Peyer's patch (tissue), 4 donors: ENCODE results near the gene PSMB5. TPM values are rescaled to one million over a fixed set of nuclear protein-coding genes. Genes with fewer than 3 reads are reported as not detected.

Experiments
- DNase-seq, 3 donors: peaks; one replicate each; pipeline ENCODE4 v3.0.0-alpha.2; 2017 to 2019
- H3K27ac ChIP-seq, 4 donors: fragments of 200-600 bp; sonication (generic); one replicate each; pipeline ENCODE4 v1.5.1; 2016 to 2019
- H3K27me3 ChIP-seq, 2 donors: fragments of 200-600 bp; sonication (generic); one replicate each; pipeline ENCODE4 v1.5.1; 2019
- H3K36me3 ChIP-seq, 3 donors: fragments of 200-600 bp; sonication (generic); one replicate each; pipeline ENCODE4 v1.5.1; 2016 to 2019
- H3K4me1 ChIP-seq, 4 donors: fragments of 200-600 bp; sonication (generic); one replicate each; pipeline ENCODE4 v1.5.1; 2016 to 2019
- H3K4me3 ChIP-seq, 4 donors: fragments of 200-600 bp; sonication (generic); 1 replicate in 3 of 4; 2 replicates in 1 of 4; pipeline ENCODE4 v1.5.1; 2016 to 2019; ENCODE audit warnings: mild to moderate bottlenecking in 1 of 4
- H3K9me3 ChIP-seq, 4 donors: fragments of 200-600 bp; sonication (generic); one replicate each; pipeline ENCODE4 v1.5.1; 2016 to 2019; ENCODE audit warnings: mild to moderate bottlenecking in 1 of 4
- CTCF ChIP-seq, 6 experiments: fragments of 450-650 bp in 4 of 6; fragments of 200-600 bp in 2 of 6; sonication (generic) in 1 of 6; IDR thresholded peaks; one replicate each; pipeline ENCODE4 v1.5.1; 2017 to 2019; ENCODE audit warnings: antibody characterized with exemption in 6 of 6, mild to moderate bottlenecking in 3 of 6, moderate library complexity in 1 of 6
- POLR2A ChIP-seq, 2 donors: fragments of 450-650 bp; IDR thresholded peaks; one replicate each; pipeline ENCODE4 v1.5.1; 2017; ENCODE audit warnings: antibody characterized with exemption in 2 of 2, mild to moderate bottlenecking in 2 of 2, moderate library complexity in 2 of 2
- total RNA-seq, 4 donors: library from RNA; depleted of rRNA; stranded (reverse); fragments of >200 nt; gene quantifications; one replicate each; pipeline ENCODE4 v1.1.0, GENCODE V29; 2016

Gene PSMB5
- total RNA-seq, 4 donors from 2014 or later: 49.6 to 116 (median 68.8) TPM

GRCh38 chr14:23056956-23057756, 22.5 kb upstream of the PSMB5 start, which contains the start of gene CDH24:
Gene CDH24, minus strand, starts transcription at chr14:23057520. Its CDS starts 1,787 bp downstream, at chr14:23055733.
- peak; percentile 67 to 87 (median 86) for DNase-seq
- peaks cover 0 to 35% (median 6%) of the 10 kb centered on the region in 3 donors for H3K36me3 ChIP-seq
- no peaks in the 10 kb centered on the region for H3K9me3 ChIP-seq
- no peaks in the 10 kb centered on the region for H3K27me3 ChIP-seq
- H3K27ac ChIP-seq: peak within 1 kb of the TSS; percentile 32 to 70 (median 66)
- H3K4me1 ChIP-seq: peaks cover 0 to 13% (median 6%) of the 10 kb centered on the region in 4 donors
- H3K4me3 ChIP-seq: peak within 1 kb of the TSS; percentile 55 to 81 (median 66)
- TF ChIP-seq POLR2A (IDR thresholded peaks at IDR 0.05): no peak
- no peak for TF ChIP-seq CTCF (IDR thresholded peaks at IDR 0.05)

DNA sequence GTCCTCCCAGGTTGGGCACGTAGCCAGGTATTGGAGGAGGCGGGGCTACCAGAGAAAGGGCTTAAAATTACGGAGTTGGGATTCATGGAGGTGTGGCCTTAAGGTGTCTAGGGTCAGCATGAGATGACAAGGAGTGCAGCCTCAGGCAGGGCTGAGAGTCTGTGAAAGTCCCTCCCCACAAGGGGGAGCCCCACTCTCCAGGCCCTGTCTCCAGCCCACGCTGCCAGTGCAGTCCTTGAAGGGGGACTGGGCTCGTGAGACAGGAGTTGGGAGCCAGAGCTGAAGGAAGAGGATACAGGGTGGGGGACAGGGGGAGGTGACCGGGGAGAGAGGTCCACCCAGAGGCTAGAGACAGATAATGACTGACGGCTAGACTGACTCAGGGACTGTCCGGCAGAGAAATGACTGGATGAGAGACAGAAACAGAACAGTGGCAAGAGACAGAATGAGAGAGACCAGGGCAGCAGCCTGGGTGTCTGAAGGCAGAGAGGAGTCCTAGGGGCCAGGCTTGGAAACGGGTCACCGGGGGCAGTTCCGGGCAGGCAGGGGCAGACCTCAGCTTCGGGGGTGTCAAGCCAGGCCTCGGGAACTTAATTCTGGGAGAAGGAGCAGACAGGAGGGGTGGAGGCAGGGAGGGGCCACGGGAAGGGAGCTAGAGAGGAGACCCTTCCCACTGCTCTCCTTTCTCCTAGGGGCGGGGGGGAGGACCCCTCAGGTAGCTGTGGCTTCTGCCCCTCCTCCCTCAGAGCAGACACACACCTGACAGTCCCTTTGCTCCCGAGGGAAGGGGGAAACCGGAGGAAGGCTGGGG, 21.6 kb upstream of the PSMB5 start:
- peak overlapping the region in 1 of 4 donors; percentile 25 for H3K27ac ChIP-seq
- TF ChIP-seq CTCF (IDR thresholded peaks at IDR 0.05) (peak; percentile 43 to 74 (median 65)), POLR2A (IDR thresholded peaks at IDR 0.05) (no peak)
- H3K36me3 ChIP-seq: peaks cover 0 to 28% (median 4%) of the 10 kb centered on the region in 3 donors
- H3K9me3 ChIP-seq: no peaks in the 10 kb centered on the region
- peaks cover 0 to 13% (median 6%) of the 10 kb centered on the region in 4 donors for H3K4me1 ChIP-seq
- H3K27me3 ChIP-seq: no peaks in the 10 kb centered on the region
- H3K4me3 ChIP-seq: peak overlapping the region in 3 of 4 donors; percentile 2 to 81 (median 72)
- peak; percentile 75 to 89 (median 78) for DNase-seq

DNA sequence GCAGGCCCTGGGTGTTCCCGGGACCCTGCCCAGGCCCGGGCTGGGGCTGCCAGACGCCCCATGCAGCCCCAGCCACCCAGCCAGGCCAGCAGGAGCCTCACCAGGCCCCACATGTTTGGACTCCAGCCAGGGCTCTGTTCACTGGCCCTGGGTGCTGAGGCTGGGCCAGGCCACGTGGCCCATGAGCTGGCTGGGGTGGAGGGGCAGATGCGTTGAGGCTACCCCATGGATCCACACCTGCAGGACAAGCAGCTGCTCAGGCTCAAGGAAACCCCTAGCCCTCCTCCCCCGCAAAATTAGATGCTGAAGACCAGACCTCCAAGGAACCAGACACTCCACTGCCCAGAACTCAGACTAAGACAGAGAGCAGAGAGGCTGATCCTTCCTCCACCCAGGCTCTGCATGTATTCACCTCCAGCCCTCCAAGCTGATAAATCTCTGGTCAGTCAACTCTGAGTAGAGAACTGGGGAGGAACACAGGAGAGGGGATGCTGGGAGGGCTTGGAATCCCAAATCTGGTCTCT, 21.0 kb upstream of the PSMB5 start:
- TF ChIP-seq CTCF (IDR thresholded peaks at IDR 0.05) (no peak), POLR2A (IDR thresholded peaks at IDR 0.05) (no peak)
- no peak overlapping the region for H3K4me3 ChIP-seq
- peaks cover 0 to 13% (median 6%) of the 10 kb centered on the region in 4 donors for H3K4me1 ChIP-seq
- H3K27me3 ChIP-seq: no peaks in the 10 kb centered on the region
- no peak overlapping the region for H3K27ac ChIP-seq
- DNase-seq: peak in 1 of 3 donors; percentile 37
- H3K9me3 ChIP-seq: no peaks in the 10 kb centered on the region
- H3K36me3 ChIP-seq: peaks cover 0 to 21% (median 1%) of the 10 kb centered on the region in 3 donors

- Histone ChIP-seq H3K9me3 (no peaks in the 10 kb centered on the region), H3K4me3 (no peak overlapping the region), H3K36me3 (peaks cover 0 to 16% (median 0%) of the 10 kb centered on the region in 3 donors), H3K27me3 (no peaks in the 10 kb centered on the region), H3K4me1 (peaks cover 0 to 13% (median 6%) of the 10 kb centered on the region in 4 donors), H3K27ac (no peak overlapping the region)
- no peak for TF ChIP-seq CTCF (IDR thresholded peaks at IDR 0.05)
- no peak for TF ChIP-seq POLR2A (IDR thresholded peaks at IDR 0.05)
- DNase-seq: no peak
Observed at GRCh38 chr14:23055147-23055550, 20.4 kb upstream of the PSMB5 start.
